Suprapubic skin (tissue), 4 donors: ENCODE measurements around the gene LRMDA. TPM values are rescaled to one million over a fixed set of nuclear protein-coding genes. Genes with fewer than 3 reads are reported as not detected.
A peak's percentile ranks its signal among the peaks of the same experiment; 100 is the strongest.

Source experiments
- DNase-seq, 2 donors: peaks; one replicate each; pipeline ENCODE4 v3.0.0-alpha.2; 2019; ENCODE audit warnings: low spot score in 2 of 2
- H3K27ac ChIP-seq: fragments of 200-600 bp; sonication (generic); one replicate; pipeline ENCODE4 v1.5.1; 2019
- H3K27me3 ChIP-seq: fragments of 200-600 bp; sonication (generic); one replicate; pipeline ENCODE4 v1.5.1; 2019
- H3K36me3 ChIP-seq: fragments of 200-600 bp; sonication (generic); one replicate; pipeline ENCODE4 v1.5.1; 2019
- H3K4me1 ChIP-seq: fragments of 200-600 bp; sonication (generic); one replicate; pipeline ENCODE4 v1.5.1; 2019
- H3K4me3 ChIP-seq: fragments of 200-600 bp; sonication (generic); one replicate; pipeline ENCODE4 v1.5.1; 2019; ENCODE audit warnings: mild to moderate bottlenecking
- H3K9me3 ChIP-seq: fragments of 200-600 bp; sonication (generic); one replicate; pipeline ENCODE4 v1.5.1; 2019
- CTCF ChIP-seq, 2 donors: fragments of 200-600 bp in 1 of 2; fragments of 450-650 bp in 1 of 2; sonication (generic) in 1 of 2; IDR thresholded peaks; one replicate each; pipeline ENCODE4 v1.5.1; 2016 to 2019; ENCODE audit warnings: antibody characterized with exemption in 2 of 2, mild to moderate bottlenecking in 1 of 2, moderate library complexity in 1 of 2
- EP300 ChIP-seq: sonication (generic); formaldehyde crosslinking; IDR thresholded peaks from one replicate; pipeline ENCODE4 v1.6.1; 2017; ENCODE audit warnings: antibody characterized with exemption
- POLR2A ChIP-seq, 2 donors: fragments of 450-650 bp; IDR thresholded peaks; one replicate each; pipeline ENCODE4 v1.6.1; 2017; ENCODE audit warnings: antibody characterized with exemption in 2 of 2, mild to moderate bottlenecking in 2 of 2, moderate library complexity in 2 of 2
- POLR2AphosphoS5 ChIP-seq, 3 donors: sonication (generic); formaldehyde crosslinking; IDR thresholded peaks; one replicate each; pipeline ENCODE4 v1.6.1; 2017; ENCODE audit warnings: antibody characterized with exemption in 3 of 3
- WGBS: methylation state at CpG from one replicate; pipeline ENCODE4 v1.1.5; 2018; 5-methylcytosine and 5-hydroxymethylcytosine counted together
- total RNA-seq, 4 donors: library from RNA; depleted of rRNA; stranded (reverse); fragments of >200 nt; gene quantifications; one replicate each; pipeline ENCODE4 v1.1.0, GENCODE V29; 2016

Gene LRMDA
- total RNA-seq, 4 donors from 2014 or later: 0.10 to 2.9 (median 1.9) TPM; not detected in 1

GRCh38 chr10:76066457-76066856 lies 635.0 kb downstream of the LRMDA start:
- 58% methylated on average over 1 of the region's 1 CpG for WGBS

GRCh38 chr10:76067447-76067846 lies 636.0 kb downstream of the LRMDA start:
- DNase-seq: no peak
- 92% methylated on average over 3 of the region's 3 CpGs for WGBS
- Histone ChIP-seq H3K4me3 (no peak overlapping the region), H3K36me3 (no peaks in the 10 kb centered on the region), H3K4me1 (peaks cover 4% of the 10 kb centered on the region), H3K9me3 (no peaks in the 10 kb centered on the region), H3K27me3 (no peaks in the 10 kb centered on the region), H3K27ac (no peak overlapping the region)
- TF ChIP-seq POLR2A (IDR thresholded peaks at IDR 0.05) (no peak), CTCF (IDR thresholded peaks at IDR 0.05) (no peak), POLR2AphosphoS5 (IDR thresholded peaks at IDR 0.05) (no peak), EP300 (no peak)

More at GRCh38 chr10:76066457-76066856, 635.0 kb downstream of the LRMDA start:
- TF ChIP-seq POLR2A (IDR thresholded peaks at IDR 0.05) (no peak), POLR2AphosphoS5 (IDR thresholded peaks at IDR 0.05) (no peak), EP300 (no peak), CTCF (IDR thresholded peaks at IDR 0.05) (no peak)
- DNase-seq: no peak
- H3K27ac ChIP-seq: no peak overlapping the region
- H3K4me3 ChIP-seq: no peak overlapping the region
- no peaks in the 10 kb centered on the region for H3K9me3 ChIP-seq
- peaks cover 3% of the 10 kb centered on the region for H3K4me1 ChIP-seq
- H3K27me3 ChIP-seq: no peaks in the 10 kb centered on the region
- H3K36me3 ChIP-seq: no peaks in the 10 kb centered on the region

GRCh38 chr10:76068856-76069255 lies 637.4 kb downstream of the LRMDA start:
- Histone ChIP-seq H3K4me1 (peaks cover 4% of the 10 kb centered on the region), H3K4me3 (no peak overlapping the region), H3K27ac (no peak overlapping the region), H3K9me3 (no peaks in the 10 kb centered on the region), H3K27me3 (no peaks in the 10 kb centered on the region), H3K36me3 (no peaks in the 10 kb centered on the region)
- DNase-seq: no peak
- WGBS: 85% methylated on average over 3 of the region's 3 CpGs
- TF ChIP-seq POLR2A (IDR thresholded peaks at IDR 0.05) (no peak), EP300 (no peak), POLR2AphosphoS5 (IDR thresholded peaks at IDR 0.05) (no peak), CTCF (IDR thresholded peaks at IDR 0.05) (no peak)

- 79% methylated on average over 5 of the region's 5 CpGs for WGBS
- no peak for DNase-seq
- no peaks in the 10 kb centered on the region for H3K36me3 ChIP-seq
- H3K4me1 ChIP-seq: peaks cover 4% of the 10 kb centered on the region
- H3K4me3 ChIP-seq: no peak overlapping the region
- no peaks in the 10 kb centered on the region for H3K9me3 ChIP-seq
- no peaks in the 10 kb centered on the region for H3K27me3 ChIP-seq
- peak overlapping the region; percentile 47 for H3K27ac ChIP-seq
- TF ChIP-seq EP300: no peak
- no peak for TF ChIP-seq POLR2AphosphoS5 (IDR thresholded peaks at IDR 0.05)
- TF ChIP-seq CTCF (IDR thresholded peaks at IDR 0.05): no peak
- TF ChIP-seq POLR2A (IDR thresholded peaks at IDR 0.05): no peak
These were observed 639.5 kb downstream of the LRMDA start for GRCh38 chr10:76070916-76071315.

- Histone ChIP-seq H3K27ac (peak overlapping the region; percentile 10), H3K4me1 (peaks cover 4% of the 10 kb centered on the region), H3K36me3 (no peaks in the 10 kb centered on the region), H3K27me3 (no peaks in the 10 kb centered on the region), H3K9me3 (no peaks in the 10 kb centered on the region), H3K4me3 (no peak overlapping the region)
- no peak for DNase-seq
- WGBS: 36% methylated on average over 5 of the region's 5 CpGs
- TF ChIP-seq EP300 (no peak), POLR2AphosphoS5 (IDR thresholded peaks at IDR 0.05) (no peak), CTCF (IDR thresholded peaks at IDR 0.05) (no peak), POLR2A (IDR thresholded peaks at IDR 0.05) (no peak)
These were observed 640.4 kb downstream of the LRMDA start for GRCh38 chr10:76071653-76072365.
